Hepatocyte (in vitro differentiated cells): Measurements from ENCODE around the gene KRT26. TPM values are rescaled to one million over a fixed set of nuclear protein-coding genes. Genes with fewer than 3 reads are reported as not detected.

ENCODE experiments used
- DNase-seq: peaks from one replicate; pipeline ENCODE4 v3.0.0-alpha.2; 2016; ENCODE audit warnings: low spot score
- H2AFZ ChIP-seq: fragments of 200-600 bp; sonication (generic); 2 replicates; pipeline ENCODE4 v1.6.0; 2016; ENCODE audit warnings: antibody characterized with exemption, mild to moderate bottlenecking
- H3K27ac ChIP-seq: fragments of 200-600 bp; sonication (generic); 2 replicates; pipeline ENCODE4 v1.5.1; 2016; ENCODE audit warnings: mild to moderate bottlenecking
- H3K27me3 ChIP-seq: fragments of 200-600 bp; sonication (generic); 2 replicates; pipeline ENCODE4 v1.6.1; 2016
- H3K36me3 ChIP-seq: fragments of 200-600 bp; sonication (generic); replicated peaks from 2 replicates; pipeline ENCODE4 v1.5.1; 2016; ENCODE audit warnings: low read depth; ENCODE audit not compliant: insufficient read depth
- H3K4me1 ChIP-seq: fragments of 200-600 bp; sonication (generic); 2 replicates; pipeline ENCODE4 v1.5.1; 2016; ENCODE audit warnings: mild to moderate bottlenecking, moderate library complexity; ENCODE audit not compliant: insufficient read depth
- H3K4me2 ChIP-seq: fragments of 200-600 bp; sonication (generic); 2 replicates; pipeline ENCODE4 v1.6.0; 2016
- H3K4me3 ChIP-seq: fragments of 200-600 bp; sonication (generic); 2 replicates; pipeline ENCODE4 v1.5.1; 2016; ENCODE audit warnings: mild to moderate bottlenecking
- H3K79me2 ChIP-seq: fragments of 200-600 bp; sonication (generic); 2 replicates; pipeline ENCODE4 v1.6.0; 2017; ENCODE audit warnings: mild to moderate bottlenecking
- H3K9me2 ChIP-seq: fragments of 200-600 bp; sonication (generic); replicated peaks from 2 replicates; pipeline ENCODE4 v1.6.0; 2017; ENCODE audit warnings: mild to moderate bottlenecking; ENCODE audit not compliant: insufficient read depth
- H3K9me3 ChIP-seq: fragments of 200-600 bp; sonication (generic); 2 replicates; pipeline ENCODE4 v1.5.1; 2016; ENCODE audit warnings: low read depth, mild to moderate bottlenecking
- H4K20me1 ChIP-seq: fragments of 200-600 bp; sonication (generic); 2 replicates; pipeline ENCODE4 v1.6.0; 2016; ENCODE audit warnings: mild to moderate bottlenecking; ENCODE audit not compliant: insufficient read depth, poor library complexity, severe bottlenecking
- CTCF ChIP-seq: fragments of 200-600 bp; sonication (generic); IDR thresholded peaks from 2 replicates; pipeline ENCODE4 v1.5.1; 2016; ENCODE audit warnings: antibody characterized with exemption, mild to moderate bottlenecking; ENCODE audit not compliant: poor library complexity
- EZH2 ChIP-seq: fragments of 200-600 bp; sonication (generic); IDR thresholded peaks from 2 replicates; pipeline ENCODE4 v1.6.1; 2016; ENCODE audit warnings: antibody characterized with exemption, mild to moderate bottlenecking, borderline replicate concordance
- EZH2phosphoT487 ChIP-seq: fragments of 200-600 bp; sonication (generic); IDR thresholded peaks from one replicate; pipeline ENCODE4 v1.6.1; 2018; ENCODE audit warnings: antibody characterized with exemption, mild to moderate bottlenecking, low read depth, moderate library complexity; ENCODE audit not compliant: unreplicated experiment, severe bottlenecking
- WGBS: methylation state at CpG from one replicate; pipeline ENCODE4 v1.1.6; 2016; ENCODE audit warnings: low lambda C conversion rate; ENCODE audit errors: missing lambda C conversion rate; 5-methylcytosine and 5-hydroxymethylcytosine counted together
- polyA plus RNA-seq: library from polyadenylated mRNA; unstranded; fragments of >200 nt; fragmentation: Nextera tagmentation; extraction: Ambion mirVana; gene quantifications from 2 replicates; pipeline ENCODE4 v1.2.1, GENCODE V29; 2016
- total RNA-seq: library from RNA; depleted of rRNA; stranded (reverse); fragments of >200 nt; gene quantifications from 2 replicates; pipeline ENCODE4 v1.2.3, GENCODE V29; 2014

KRT26 gene
- total and polyA plus RNA-seq, 2 experiments from 2014 or later, result not detected

- 64% methylated on average over 2 of the region's 2 CpGs for WGBS
- DNase-seq, result no peak
- TF ChIP-seq CTCF (peak; percentile 45), EZH2phosphoT487 (no peak), EZH2 (no peak)
Measured at GRCh38 chr17:40726919-40727318, 45.1 kb downstream of the KRT26 start.

GRCh38 chr17:40724656-40725055 lies 47.3 kb downstream of the KRT26 start:
- no peaks in the 10 kb centered on the region for H3K4me1 ChIP-seq
- DNase-seq, result no peak
- H3K9me2 ChIP-seq, result no peaks in the 10 kb centered on the region
- H2AFZ ChIP-seq, result no peak overlapping the region
- H3K4me2 ChIP-seq, result no peak overlapping the region
- no peaks in the 10 kb centered on the region for H3K9me3 ChIP-seq
- H3K27me3 ChIP-seq, result no peaks in the 10 kb centered on the region
- H4K20me1 ChIP-seq, result no peaks in the 10 kb centered on the region
- no peak overlapping the region for H3K4me3 ChIP-seq
- H3K27ac ChIP-seq, result no peak overlapping the region
- TF ChIP-seq CTCF, result no peak
- no peak for TF ChIP-seq EZH2
- no peak for TF ChIP-seq EZH2phosphoT487
- no peaks in the 10 kb centered on the region for H3K79me2 ChIP-seq
- no peaks in the 10 kb centered on the region for H3K36me3 ChIP-seq
- 64% methylated on average over 1 of the region's 1 CpG for WGBS

More at GRCh38 chr17:40726919-40727318, 45.1 kb downstream of the KRT26 start:
- Histone ChIP-seq H3K4me1 (no peaks in the 10 kb centered on the region), H4K20me1 (no peaks in the 10 kb centered on the region), H3K36me3 (no peaks in the 10 kb centered on the region), H3K4me2 (no peak overlapping the region), H3K4me3 (no peak overlapping the region), H3K9me3 (no peaks in the 10 kb centered on the region), H3K9me2 (no peaks in the 10 kb centered on the region), H2AFZ (no peak overlapping the region), H3K27me3 (peaks cover 5% of the 10 kb centered on the region), H3K27ac (no peak overlapping the region), H3K79me2 (no peaks in the 10 kb centered on the region)

GRCh38 chr17:40722241-40722640 lies 49.8 kb downstream of the KRT26 start:
- Histone ChIP-seq H3K9me2 (no peaks in the 10 kb centered on the region), H3K79me2 (no peaks in the 10 kb centered on the region), H2AFZ (no peak overlapping the region), H4K20me1 (no peaks in the 10 kb centered on the region), H3K4me2 (no peak overlapping the region), H3K9me3 (no peaks in the 10 kb centered on the region), H3K27ac (no peak overlapping the region), H3K4me3 (no peak overlapping the region), H3K36me3 (no peaks in the 10 kb centered on the region), H3K4me1 (no peaks in the 10 kb centered on the region), H3K27me3 (no peaks in the 10 kb centered on the region)
- 68% methylated on average over 1 of the region's 1 CpG for WGBS
- TF ChIP-seq CTCF (no peak), EZH2 (no peak), EZH2phosphoT487 (no peak)
- DNase-seq, result no peak

GRCh38 chr17:40720899-40721298 lies 51.1 kb downstream of the KRT26 start:
- no peak overlapping the region for H3K4me3 ChIP-seq
- no peak overlapping the region for H3K4me2 ChIP-seq
- H3K9me3 ChIP-seq, result no peaks in the 10 kb centered on the region
- H3K36me3 ChIP-seq, result no peaks in the 10 kb centered on the region
- no peak overlapping the region for H2AFZ ChIP-seq
- no peaks in the 10 kb centered on the region for H3K27me3 ChIP-seq
- no peak for DNase-seq
- H3K27ac ChIP-seq, result no peak overlapping the region
- H3K79me2 ChIP-seq, result no peaks in the 10 kb centered on the region
- 77% methylated on average over 2 of the region's 2 CpGs for WGBS
- no peaks in the 10 kb centered on the region for H4K20me1 ChIP-seq
- H3K4me1 ChIP-seq, result no peaks in the 10 kb centered on the region
- H3K9me2 ChIP-seq, result no peaks in the 10 kb centered on the region
- TF ChIP-seq EZH2phosphoT487, result no peak
- TF ChIP-seq EZH2, result no peak
